ENCODE measurements around the gene KIF5B.

DNA sequence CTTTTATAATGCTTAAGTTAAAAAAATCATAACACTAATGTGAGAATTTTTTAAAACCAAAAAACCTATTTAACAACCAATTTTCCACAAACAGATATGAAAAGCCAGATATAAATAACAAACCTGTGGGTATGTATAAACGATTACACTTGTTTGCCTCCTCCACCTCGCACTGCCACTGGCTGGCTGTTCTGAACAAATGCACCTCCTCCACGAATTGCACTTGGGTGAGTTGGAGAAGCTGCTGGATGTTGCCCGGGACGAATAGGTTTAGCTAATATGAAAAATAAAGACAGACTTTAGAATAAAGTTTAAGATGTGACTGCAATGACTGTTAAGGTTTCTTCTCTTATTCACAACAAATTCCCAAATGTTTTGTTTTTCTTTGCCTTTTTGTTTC is 40.8 kb downstream of the KIF5B start:
- TF ChIP-seq, protein P1, sequence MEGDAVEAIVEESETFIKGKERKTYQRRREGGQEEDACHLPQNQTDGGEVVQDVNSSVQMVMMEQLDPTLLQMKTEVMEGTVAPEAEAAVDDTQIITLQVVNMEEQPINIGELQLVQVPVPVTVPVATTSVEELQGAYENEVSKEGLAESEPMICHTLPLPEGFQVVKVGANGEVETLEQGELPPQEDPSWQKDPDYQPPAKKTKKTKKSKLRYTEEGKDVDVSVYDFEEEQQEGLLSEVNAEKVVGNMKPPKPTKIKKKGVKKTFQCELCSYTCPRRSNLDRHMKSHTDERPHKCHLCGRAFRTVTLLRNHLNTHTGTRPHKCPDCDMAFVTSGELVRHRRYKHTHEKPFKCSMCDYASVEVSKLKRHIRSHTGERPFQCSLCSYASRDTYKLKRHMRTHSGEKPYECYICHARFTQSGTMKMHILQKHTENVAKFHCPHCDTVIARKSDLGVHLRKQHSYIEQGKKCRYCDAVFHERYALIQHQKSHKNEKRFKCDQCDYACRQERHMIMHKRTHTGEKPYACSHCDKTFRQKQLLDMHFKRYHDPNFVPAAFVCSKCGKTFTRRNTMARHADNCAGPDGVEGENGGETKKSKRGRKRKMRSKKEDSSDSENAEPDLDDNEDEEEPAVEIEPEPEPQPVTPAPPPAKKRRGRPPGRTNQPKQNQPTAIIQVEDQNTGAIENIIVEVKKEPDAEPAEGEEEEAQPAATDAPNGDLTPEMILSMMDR (IDR thresholded peaks at IDR 0.05; ENCODE audit: insufficient read depth, low read depth, low read length) = no peak
- TF ChIP-seq EZH2 (IDR thresholded peaks at IDR 0.05; ENCODE audit: insufficient read depth, low read length) = no peak

All from astrocyte (in vitro differentiated cells and primary cell).